GM23248 (cell line): ENCODE results near the gene PLEK2. TPM values are rescaled to one million over a fixed set of nuclear protein-coding genes. Genes with fewer than 3 reads are reported as not detected.
A peak's percentile ranks its signal among the peaks of the same experiment; 100 is the strongest.
"Not testable (repeated sequence)": the region's sequence is repeated elsewhere in the genome, so short reads cannot be mapped to it uniquely, and the experiment has no call there.

Experiments
- DNase-seq: peaks from one replicate; pipeline ENCODE4 v3.0.0-alpha.2; 2015
- H2AFZ ChIP-seq: fragments of 200-600 bp; sonication (generic); 2 replicates; pipeline ENCODE4 v1.6.1; 2016; ENCODE audit warnings: antibody characterized with exemption
- H3F3A ChIP-seq: fragments of 200-600 bp; sonication (generic); 2 replicates; pipeline ENCODE4 v1.6.1; 2016; ENCODE audit warnings: mild to moderate bottlenecking, antibody characterized with exemption, mixed run types; ENCODE audit not compliant: insufficient read depth
- H3K27ac ChIP-seq: fragments of 200-600 bp; sonication (generic); 2 replicates; pipeline ENCODE4 v1.5.1; 2016; ENCODE audit warnings: mild to moderate bottlenecking
- H3K27me3 ChIP-seq: fragments of 200-600 bp; sonication (generic); replicated peaks from 2 replicates; pipeline ENCODE4 v1.6.1; 2016; ENCODE audit warnings: mild to moderate bottlenecking; ENCODE audit not compliant: insufficient read depth
- H3K36me3 ChIP-seq: fragments of 200-600 bp; sonication (generic); 2 replicates; pipeline ENCODE4 v1.6.1; 2016; ENCODE audit warnings: low read depth, mild to moderate bottlenecking
- H3K4me1 ChIP-seq: fragments of 200-600 bp; sonication (generic); 2 replicates; pipeline ENCODE4 v1.6.1; 2016; ENCODE audit warnings: mild to moderate bottlenecking; ENCODE audit not compliant: insufficient read depth
- H3K4me2 ChIP-seq: fragments of 200-600 bp; sonication (generic); one replicate; pipeline ENCODE4 v1.6.1; 2016; ENCODE audit warnings: mild to moderate bottlenecking; ENCODE audit not compliant: unreplicated experiment
- H3K4me3 ChIP-seq: fragments of 200-600 bp; sonication (generic); 2 replicates; pipeline ENCODE4 v1.5.1; 2016; ENCODE audit warnings: mild to moderate bottlenecking
- H3K79me2 ChIP-seq: fragments of 200-600 bp; sonication (generic); 2 replicates; pipeline ENCODE4 v1.6.1; 2016; ENCODE audit warnings: mild to moderate bottlenecking; ENCODE audit not compliant: insufficient read depth
- H3K9ac ChIP-seq: fragments of 200-600 bp; sonication (generic); 2 replicates; pipeline ENCODE4 v1.6.1; 2016; ENCODE audit warnings: mild to moderate bottlenecking
- H3K9me2 ChIP-seq: fragments of 200-600 bp; sonication (generic); 2 replicates; pipeline ENCODE4 v1.6.1; 2016; ENCODE audit warnings: mixed run types, mild to moderate bottlenecking, moderate library complexity; ENCODE audit not compliant: insufficient read depth
- H3K9me3 ChIP-seq: fragments of 200-600 bp; sonication (generic); one replicate; pipeline ENCODE4 v1.6.1; 2017; ENCODE audit warnings: low read depth
- H4K20me1 ChIP-seq: fragments of 200-600 bp; sonication (generic); 2 replicates; pipeline ENCODE4 v1.6.0; 2016; ENCODE audit not compliant: insufficient read depth
- EZH2 ChIP-seq: fragments of 200-600 bp; sonication (generic); IDR thresholded peaks from 2 replicates; pipeline ENCODE4 v1.6.1; 2018; ENCODE audit warnings: antibody characterized with exemption, mild to moderate bottlenecking; ENCODE audit not compliant: insufficient read depth, poor library complexity, severe bottlenecking
- EZH2phosphoT487 ChIP-seq: fragments of 200-600 bp; sonication (generic); IDR thresholded peaks from 2 replicates; pipeline ENCODE4 v1.6.1; 2018; ENCODE audit warnings: antibody characterized with exemption, moderate library complexity, mild to moderate bottlenecking, low read depth; ENCODE audit not compliant: insufficient read depth
- WGBS, 2 experiments: methylation state at CpG; one replicate each; pipeline ENCODE4 v1.1.6; 2015 to 2017; ENCODE audit warnings: low lambda C conversion rate in 2 of 2, low coverage in 1 of 2; ENCODE audit errors: missing lambda C conversion rate in 2 of 2; 5-methylcytosine and 5-hydroxymethylcytosine counted together
- in situ Hi-C: fragments of 300-500 bp; cut with MboI; formaldehyde crosslinking; loops from 2 replicates; pipeline ENCODE4 v1.15.0; 2020
- polyA plus RNA-seq: library from polyadenylated mRNA; unstranded; fragments of >200 nt; fragmentation: Nextera tagmentation; extraction: Ambion mirVana; gene quantifications from 2 replicates; pipeline ENCODE4 v1.2.1, GENCODE V29; 2016
- total RNA-seq: library from RNA; depleted of rRNA; stranded (reverse); fragments of >200 nt; shearing (Covaris generic); gene quantifications from 2 replicates; pipeline ENCODE4 v1.2.3, GENCODE V29; 2014

The PLEK2 gene
- total and polyA plus RNA-seq, 2 experiments from 2014 or later, result 10.8 to 11.4 TPM

- Histone ChIP-seq H3K9ac (peak overlapping the region; percentile 98), H3K4me2 (peak overlapping the region; percentile 94), H2AFZ (no peak overlapping the region), H3K9me2 (no peaks in the 10 kb centered on the region), H3K9me3 (no peaks in the 10 kb centered on the region), H3F3A (peaks cover 25% of the 10 kb centered on the region), H4K20me1 (peaks cover 12% of the 10 kb centered on the region; the same call in 1 of the 2 replicates), H3K4me1 (peaks cover 38% of the 10 kb centered on the region), H3K4me3 (peak overlapping the region; percentile 93), H3K27me3 (no peaks in the 10 kb centered on the region), H3K36me3 (peaks cover 7% of the 10 kb centered on the region; the same call in 1 of the 2 replicates), H3K79me2 (peaks cover 93% of the 10 kb centered on the region), H3K27ac (peak overlapping the region; percentile 99)
- WGBS, 2 experiments, result 15 to 18% methylated on average over 4 of the region's 4 CpGs
- in situ Hi-C loops, result no loop called here
- DNase-seq, result peak; percentile 66
- TF ChIP-seq EZH2phosphoT487, result no peak
- TF ChIP-seq EZH2, result no peak
Observed at GRCh38 chr14:67357186-67357968, 54.6 kb downstream of the PLEK2 start.

- H3K27ac ChIP-seq, result no peak overlapping the region
- 74 to 75% methylated on average over 5 of the region's 5 CpGs for WGBS, 2 experiments
- no peak overlapping the region for H3K4me3 ChIP-seq
- no peak for DNase-seq
- peaks cover 5% of the 10 kb centered on the region; the same call in 1 of the 2 replicates for H4K20me1 ChIP-seq
- no peak overlapping the region for H2AFZ ChIP-seq
- H3K79me2 ChIP-seq, result peaks cover 77% of the 10 kb centered on the region
- H3K27me3 ChIP-seq, result no peaks in the 10 kb centered on the region
- no peaks in the 10 kb centered on the region for H3F3A ChIP-seq
- no peak overlapping the region for H3K9ac ChIP-seq
- H3K9me2 ChIP-seq, result no peaks in the 10 kb centered on the region
- TF ChIP-seq EZH2phosphoT487 (no peak), EZH2 (no peak)
- H3K9me3 ChIP-seq, result no peaks in the 10 kb centered on the region
- peaks cover 58% of the 10 kb centered on the region for H3K36me3 ChIP-seq
- no peak overlapping the region for H3K4me2 ChIP-seq
- in situ Hi-C loops, result no loop called here
- peaks cover 8% of the 10 kb centered on the region for H3K4me1 ChIP-seq
Observed at GRCh38 chr14:67352055-67352454, 59.9 kb downstream of the PLEK2 start.

DNA sequence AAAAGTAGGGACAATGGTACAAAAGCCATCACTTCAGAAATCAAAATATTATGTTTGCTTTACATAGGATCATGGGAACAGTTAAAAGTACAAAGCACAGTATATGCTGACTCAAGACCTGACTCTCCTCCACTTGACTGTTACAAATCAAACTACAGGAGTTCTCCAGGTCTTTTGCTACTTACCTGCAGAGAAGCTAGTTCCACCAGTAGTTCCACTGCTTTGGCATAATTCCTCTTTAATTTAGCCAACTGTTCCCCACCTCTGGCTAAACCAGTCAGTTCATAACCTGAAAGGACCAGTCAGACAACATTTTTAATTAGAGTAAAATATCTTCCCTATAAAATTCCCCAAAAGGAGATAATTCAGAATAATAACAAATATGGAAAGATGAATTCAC lies 66.4 kb downstream of the PLEK2 start:
- Histone ChIP-seq H3K9ac (no peak overlapping the region), H3F3A (0 out of 2 replicates have a peak, but pooled peaks cover 18% of the 10 kb centered on the region), H4K20me1 (no peaks in the 10 kb centered on the region), H3K36me3 (peaks cover 72% of the 10 kb centered on the region), H3K27me3 (no peaks in the 10 kb centered on the region), H3K4me2 (no peak overlapping the region), H2AFZ (no peak overlapping the region), H3K4me3 (no peak overlapping the region), H3K9me2 (no peaks in the 10 kb centered on the region), H3K27ac (no peak overlapping the region), H3K9me3 (no peaks in the 10 kb centered on the region), H3K4me1 (0 out of 2 replicates have a peak, but pooled peaks cover 4% of the 10 kb centered on the region), H3K79me2 (peaks cover 12% of the 10 kb centered on the region; the same call in 1 of the 2 replicates)
- TF ChIP-seq EZH2phosphoT487 (no peak), EZH2 (no peak)
- in situ Hi-C loops, result no loop called here
- DNase-seq, result no peak

DNA sequence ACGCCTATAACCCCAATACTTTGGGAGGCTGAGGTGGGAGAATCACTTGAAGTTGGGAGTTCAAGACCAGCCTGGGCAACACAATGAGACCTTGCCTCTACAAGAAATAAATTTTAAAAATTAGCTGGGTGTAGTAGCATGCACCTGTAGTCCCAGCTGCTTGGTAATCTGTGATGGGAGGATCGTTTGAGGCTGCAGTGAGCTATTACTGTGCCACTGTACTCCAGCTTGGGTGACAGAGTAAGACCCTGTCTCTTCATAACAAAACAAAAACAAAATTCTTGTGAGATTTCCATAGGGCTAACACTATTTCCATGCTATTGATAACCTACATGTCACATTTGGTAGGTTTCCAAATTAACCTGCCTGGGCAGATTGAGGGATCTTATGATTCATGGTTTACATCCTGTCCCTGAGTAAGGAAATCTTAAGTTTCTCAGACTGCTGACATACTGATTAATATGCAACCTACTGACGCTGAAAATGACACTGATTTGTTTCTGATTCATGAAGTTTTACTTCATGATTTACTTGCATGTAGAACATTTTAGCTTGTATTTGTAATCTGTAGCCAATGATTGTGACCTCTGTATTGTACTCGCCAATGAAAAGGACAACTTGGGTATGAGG lies 68.2 kb downstream of the PLEK2 start:
- Histone ChIP-seq H2AFZ (no peak overlapping the region), H3K27ac (no peak overlapping the region), H3K4me3 (no peak overlapping the region), H3K79me2 (no peaks in the 10 kb centered on the region; the same call in 1 of the 2 replicates), H3K4me1 (0 out of 2 replicates have a peak, but pooled peaks cover 4% of the 10 kb centered on the region), H3K9me2 (no peaks in the 10 kb centered on the region), H4K20me1 (no peaks in the 10 kb centered on the region), H3F3A (peaks cover 22% of the 10 kb centered on the region; the same call in 1 of the 2 replicates), H3K4me2 (no peak overlapping the region), H3K27me3 (no peaks in the 10 kb centered on the region), H3K36me3 (peaks cover 68% of the 10 kb centered on the region), H3K9ac (no peak overlapping the region), H3K9me3 (no peaks in the 10 kb centered on the region)
- no peak for DNase-seq
- 87 to 90% methylated on average over 4 of the region's 4 CpGs for WGBS, 2 experiments
- TF ChIP-seq EZH2 (no peak), EZH2phosphoT487 (no peak)
- in situ Hi-C loops, result no loop called here

GRCh38 chr14:67341231-67341630 lies 70.7 kb downstream of the PLEK2 start:
- H3K79me2 ChIP-seq, H3K9me3 ChIP-seq, in situ Hi-C loops, DNase-seq, H3K27ac ChIP-seq, H3K9ac ChIP-seq, H3K4me2 ChIP-seq, H3K27me3 ChIP-seq, H3K4me3 ChIP-seq, H2AFZ ChIP-seq, H3K4me1 ChIP-seq, H4K20me1 ChIP-seq, H3K9me2 ChIP-seq: not testable (repeated sequence)
- 95 to 97% methylated on average over 9 to 29 of the region's 31 CpGs for WGBS, 2 experiments
- H3F3A ChIP-seq, result peaks cover 44% of the 10 kb centered on the region
- H3K36me3 ChIP-seq, result peaks cover 69% of the 10 kb centered on the region
